IPS-NIHi11 (cell line): ENCODE data around the gene SLC18A3.

Source experiments
- DNase-seq: peaks from one replicate; pipeline ENCODE4 v3.0.0; 2012; ENCODE audit warnings: mixed read lengths, low spot score

SLC18A3 gene

GRCh38 chr10:49596493-49596809, 13.7 kb upstream of the SLC18A3 start:
- DNase-seq, result no peak

GRCh38 chr10:49596836-49597235, 13.3 kb upstream of the SLC18A3 start:
- no peak for DNase-seq

- DNase-seq, result no peak
These were observed 12.5 kb upstream of the SLC18A3 start for GRCh38 chr10:49597426-49598163.

GRCh38 chr10:49598164-49598856, 11.8 kb upstream of the SLC18A3 start:
- DNase-seq, result no peak

- DNase-seq, result no peak
These were observed 11.1 kb upstream of the SLC18A3 start for GRCh38 chr10:49598986-49599385.

GRCh38 chr10:49599546-49599945, 10.6 kb upstream of the SLC18A3 start:
- DNase-seq, result no peak

GRCh38 chr10:49600046-49600445, 10.1 kb upstream of the SLC18A3 start:
- DNase-seq, result no peak

GRCh38 chr10:49600781-49601400, 9.2 kb upstream of the SLC18A3 start:
- DNase-seq, result no peak

GRCh38 chr10:49601857-49602256, 8.3 kb upstream of the SLC18A3 start:
- no peak for DNase-seq

GRCh38 chr10:49602380-49603023, 7.6 kb upstream of the SLC18A3 start:
- no peak for DNase-seq

GRCh38 chr10:49605216-49605938, 4.7 kb upstream of the SLC18A3 start:
- DNase-seq, result no peak

GRCh38 chr10:49605939-49606509, 4.1 kb upstream of the SLC18A3 start:
- DNase-seq, result no peak

- DNase-seq, result peak; percentile 92
These were observed 3.1 kb upstream of the SLC18A3 start for GRCh38 chr10:49606981-49607535.

GRCh38 chr10:49608166-49609005, 1.7 kb upstream of the SLC18A3 start:
- DNase-seq, result no peak

- no peak for DNase-seq
These were observed 1.2 kb upstream of the SLC18A3 start for GRCh38 chr10:49609006-49609282.

- peak; percentile 68 for DNase-seq
These were observed 612 bp upstream of the SLC18A3 start for GRCh38 chr10:49609283-49610113.

GRCh38 chr10:49610458-49611165, 502 bp downstream of the SLC18A3 start:
- DNase-seq, result peak; percentile 49

- peak; percentile 46 for DNase-seq
These were observed 1.2 kb downstream of the SLC18A3 start for GRCh38 chr10:49611166-49611815.
